DMS153 treated with DMSO at 0.1 percent for 48 hours (cell line): Measurements from ENCODE around the gene RPS2.
"Not testable (repeated sequence)": the region's sequence is repeated elsewhere in the genome, so short reads cannot be mapped to it uniquely, and the experiment has no call there.

ENCODE experiments used
- DNase-seq: peaks from one replicate; lab custom pipeline; 2025; ENCODE audit not compliant: unreplicated experiment; lab: John Stamatoyannopoulos, UW

RPS2 gene

DNA sequence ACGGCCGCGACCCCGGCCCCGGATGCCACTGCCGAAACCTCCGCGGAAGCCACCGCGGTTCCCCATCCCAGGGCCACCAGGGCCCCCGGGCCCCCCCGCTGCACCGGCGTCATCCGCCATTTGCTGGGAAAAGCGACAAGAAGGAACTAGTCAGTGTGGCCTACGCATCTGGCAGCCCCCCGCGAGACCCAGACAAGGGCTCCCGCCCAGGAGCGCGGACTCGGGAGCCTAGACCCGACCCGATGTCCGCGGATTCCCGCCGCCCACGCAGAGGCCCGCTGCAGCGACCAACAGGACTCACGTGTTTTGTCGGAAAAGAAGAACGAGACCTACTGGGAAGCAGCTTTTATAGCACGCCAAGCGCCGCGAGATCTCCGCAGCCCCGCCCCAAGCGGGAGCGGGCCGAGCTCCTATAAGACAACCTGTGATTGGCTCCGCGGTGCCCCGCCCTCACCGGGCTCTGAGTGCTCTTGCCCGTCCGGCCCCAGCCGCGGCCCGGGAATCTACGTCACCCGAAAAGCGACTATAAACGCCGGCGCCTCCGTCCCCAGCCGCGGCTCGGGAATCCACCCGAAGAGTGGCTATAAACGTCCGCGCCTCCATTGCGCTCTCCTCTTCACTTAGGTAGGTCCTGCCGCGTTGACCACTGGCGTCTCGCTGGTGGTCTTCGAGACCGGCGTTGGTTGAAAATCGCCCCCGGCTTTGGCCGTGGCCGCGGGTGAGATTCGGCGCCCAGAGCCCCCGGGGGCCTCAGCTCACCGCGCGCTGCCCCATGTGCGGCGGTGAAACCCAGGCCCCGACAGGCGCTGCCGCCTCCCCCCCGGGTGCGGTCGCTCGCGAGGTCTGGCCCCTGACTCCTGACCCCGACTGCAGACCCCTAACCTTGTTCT is at the start of gene RPS2:
Gene RPS2 (minus strand): TSS at position 321 of the 890 bp plus-strand sequence. CDS start 201 bp downstream, at position 120.
- peak; percentile 96 for DNase-seq

DNA sequence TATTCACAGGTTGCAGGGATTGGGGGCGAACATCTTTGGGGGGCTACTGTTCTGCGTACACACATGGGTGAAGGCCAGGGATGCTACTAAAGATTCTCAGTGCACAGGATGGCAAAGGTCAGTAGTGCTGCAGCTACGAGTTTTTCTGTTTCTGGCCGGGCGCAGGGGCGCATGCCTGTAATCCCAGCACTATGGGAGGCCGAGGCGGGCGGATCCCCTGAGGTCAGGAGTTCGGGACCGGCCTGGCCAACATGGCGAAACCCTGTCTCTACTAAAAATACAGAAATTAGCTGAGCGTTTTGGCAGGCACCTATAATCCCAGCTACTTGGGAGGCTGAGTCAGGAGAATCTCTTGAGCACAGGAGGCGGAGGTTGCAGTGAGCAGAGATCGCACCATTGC is 48.9 kb upstream of the RPS2 start:
- no peak for DNase-seq

DNA sequence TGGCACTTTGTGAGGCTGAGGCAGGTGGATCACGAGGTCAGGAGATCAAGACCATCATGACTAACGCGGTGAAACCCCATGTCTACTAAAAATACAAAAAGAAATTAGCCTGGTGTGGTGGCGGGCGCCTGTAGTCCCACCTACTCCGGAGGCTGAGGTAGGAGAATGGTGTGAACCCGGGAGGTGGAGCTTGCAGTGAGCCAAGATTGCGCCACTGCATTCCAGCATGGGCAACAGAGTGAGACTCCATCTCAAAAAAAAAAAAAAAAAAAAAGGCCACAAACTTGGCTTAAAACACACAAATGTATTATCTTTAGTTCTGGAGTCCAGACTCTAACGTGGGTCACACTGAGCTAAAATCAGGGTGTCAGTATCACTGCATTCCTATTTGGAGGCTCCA is 47.1 kb upstream of the RPS2 start:
- not testable (repeated sequence) for DNase-seq

DNA sequence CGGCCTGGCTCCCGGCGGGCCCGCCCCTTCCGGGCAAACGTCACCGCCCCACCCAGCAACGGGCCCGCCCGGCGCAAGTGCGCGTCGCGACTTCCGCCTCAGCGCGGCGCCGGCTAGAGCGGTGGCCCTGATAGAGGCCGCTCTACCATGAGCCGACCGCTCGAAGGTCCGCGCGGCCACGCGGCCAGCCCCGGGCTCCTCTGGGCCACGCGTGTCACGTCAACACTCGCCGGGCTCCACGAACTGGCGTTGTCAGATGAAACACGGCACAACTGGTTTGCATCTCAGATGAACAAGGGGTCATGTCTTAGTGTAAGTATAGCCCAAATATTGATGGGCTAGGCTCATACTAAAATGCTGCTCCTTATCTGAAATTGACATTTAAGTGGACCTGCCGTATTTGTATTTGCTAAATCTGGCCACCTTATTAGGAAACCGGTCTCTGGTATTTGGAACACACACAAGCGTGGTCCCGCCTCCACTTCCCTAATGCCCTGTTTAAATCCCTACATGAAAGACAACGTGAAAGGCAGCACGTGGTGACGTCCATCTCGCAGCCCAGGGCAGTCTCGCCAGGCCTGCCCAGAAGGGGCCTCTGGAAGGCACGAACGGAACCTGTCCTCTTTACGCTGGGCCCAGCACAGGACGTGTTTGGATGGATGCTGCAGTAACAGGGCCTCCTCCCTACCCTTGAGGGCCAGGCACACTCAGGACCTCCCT is 45.3 kb upstream of the RPS2 start, which contains the start of gene ZNF598:
Gene ZNF598 (minus strand): TSS at position 31 of the 720 bp plus-strand sequence.
- no peak for DNase-seq

DNA sequence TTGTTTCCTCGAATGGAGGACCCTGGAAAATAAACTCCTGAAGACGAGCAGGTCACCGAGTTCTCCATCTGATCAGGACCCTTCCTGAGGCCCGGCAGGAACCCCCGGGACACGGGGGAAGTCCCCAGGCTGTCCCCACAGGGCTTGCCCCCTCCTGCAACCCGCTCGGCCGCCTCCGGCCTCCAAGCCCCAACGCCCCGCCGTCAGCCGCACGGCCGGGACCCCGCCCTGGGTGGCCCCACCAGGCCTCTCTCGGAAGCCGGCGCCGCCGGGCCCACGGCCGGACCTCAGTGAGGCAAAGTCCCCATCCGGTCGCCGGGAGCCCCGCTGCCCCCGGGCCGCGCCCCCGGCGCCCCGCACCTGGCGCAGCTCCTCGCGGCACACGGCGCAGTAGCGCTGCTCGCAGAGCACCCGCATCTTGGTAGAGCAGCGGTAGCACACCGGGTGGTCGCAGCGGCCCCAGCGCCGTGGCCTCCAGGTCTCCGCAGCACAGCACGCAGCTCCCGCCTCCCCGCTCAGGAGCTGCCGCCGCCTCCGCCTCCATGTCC is 44.6 kb upstream of the RPS2 start:
- DNase-seq = no peak

DNA sequence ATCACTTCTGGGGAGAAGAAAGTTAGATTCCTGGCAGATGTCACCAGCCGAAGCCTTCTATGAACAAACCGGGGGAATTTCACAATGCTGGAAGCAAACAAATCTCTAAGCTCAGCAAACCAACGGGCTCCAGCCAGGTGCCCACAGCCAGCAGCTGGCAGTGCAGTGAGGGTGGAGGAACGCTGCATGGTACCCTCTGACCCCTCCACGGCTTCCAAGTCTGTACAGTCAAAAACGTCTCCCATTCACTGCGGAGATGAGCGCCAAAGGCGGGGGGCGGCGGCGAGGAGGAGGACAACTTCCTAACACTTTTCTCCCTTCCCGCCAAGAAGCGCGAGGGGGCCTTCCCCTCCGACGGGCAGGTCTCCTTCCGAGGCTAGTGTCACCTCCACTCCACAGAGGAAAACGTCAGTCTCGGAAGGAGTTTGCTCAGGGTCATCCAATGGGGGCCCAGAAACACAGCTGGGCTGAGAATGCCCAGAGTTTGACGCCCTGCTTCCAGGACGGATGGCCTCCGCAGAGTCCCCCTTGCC is 44.1 kb upstream of the RPS2 start:
- no peak for DNase-seq

DNA sequence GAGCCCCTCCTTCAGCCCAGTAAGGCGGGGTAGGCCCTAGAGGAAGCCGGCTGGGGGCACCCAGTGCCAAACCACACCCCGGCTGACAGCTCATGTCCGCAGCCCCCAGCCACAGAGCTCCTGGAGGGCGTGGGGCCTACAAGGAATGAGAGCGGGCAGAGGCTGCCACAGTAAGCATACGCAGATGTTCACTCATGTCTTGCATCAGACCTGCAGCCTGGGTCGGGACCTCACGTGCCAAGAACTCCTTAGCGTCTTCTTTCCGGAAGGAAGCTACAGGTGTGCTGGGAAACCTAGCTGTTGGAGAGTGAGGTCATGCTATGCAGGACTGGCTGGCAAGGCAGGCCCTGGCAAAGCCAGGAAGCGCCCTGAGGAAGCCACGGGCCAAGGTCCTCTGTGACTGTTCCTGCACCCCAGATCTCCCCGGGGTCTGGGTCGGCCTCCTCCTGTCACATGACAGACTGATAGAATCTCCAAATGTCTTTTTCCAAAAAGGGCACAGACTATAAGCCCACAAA is 43.4 kb upstream of the RPS2 start:
- DNase-seq = no peak

DNA sequence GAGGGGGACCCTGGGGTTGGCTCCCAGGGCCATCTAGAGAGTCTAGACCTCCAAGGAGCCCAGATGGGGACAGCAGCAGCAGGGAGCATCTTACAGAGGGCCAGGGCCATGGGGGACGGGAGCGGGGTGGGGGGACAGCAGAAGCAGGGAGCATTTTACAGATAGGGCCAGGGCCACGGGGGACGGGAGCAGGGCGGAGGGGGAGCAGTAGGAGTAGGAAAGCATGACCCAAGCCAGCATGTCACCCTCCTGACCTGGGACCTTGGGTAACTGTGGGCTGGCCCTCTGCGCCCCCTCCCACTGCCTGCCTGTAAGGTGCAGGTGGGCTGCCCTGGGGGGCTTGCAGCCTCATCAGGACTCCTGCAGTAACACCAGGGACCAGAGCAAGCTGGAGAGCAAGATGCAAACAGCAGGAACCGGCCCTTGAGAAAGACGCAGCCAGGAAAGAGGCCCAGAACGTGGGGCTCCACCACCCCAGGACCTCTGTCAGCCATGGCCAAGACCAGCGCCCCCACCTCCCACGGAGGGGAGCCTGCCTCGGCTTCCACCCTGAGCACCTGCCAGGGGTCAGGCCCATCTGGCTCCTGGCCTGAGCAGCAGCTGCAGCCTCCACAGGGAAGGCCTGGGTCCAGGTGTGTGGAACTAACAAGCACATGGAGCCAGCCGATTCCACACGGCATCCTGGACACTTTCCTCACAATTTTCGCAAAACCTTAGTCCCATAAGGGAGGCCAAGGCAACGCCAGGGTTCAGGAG is 42.6 kb upstream of the RPS2 start:
- no peak for DNase-seq

DNA sequence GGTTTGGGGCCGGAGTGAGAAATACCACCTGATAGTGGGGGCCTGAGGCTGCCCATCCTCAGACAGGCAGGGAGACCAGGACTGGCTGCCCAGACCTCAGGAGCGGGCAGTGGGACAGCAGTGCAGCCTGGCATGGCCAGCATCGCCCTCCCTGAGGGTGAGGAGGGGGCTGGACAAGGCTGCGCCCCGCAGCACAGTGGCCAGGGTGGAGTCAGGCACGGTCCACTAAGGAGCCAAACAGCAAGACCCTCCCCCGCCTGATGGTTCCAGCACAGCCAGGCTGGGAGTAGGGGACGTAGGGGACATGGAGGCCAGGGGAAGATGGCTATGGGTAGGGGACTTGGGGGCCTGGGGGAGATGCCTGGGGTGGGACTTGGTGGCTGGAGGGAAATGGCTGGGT is 41.7 kb upstream of the RPS2 start:
- DNase-seq = no peak

DNA sequence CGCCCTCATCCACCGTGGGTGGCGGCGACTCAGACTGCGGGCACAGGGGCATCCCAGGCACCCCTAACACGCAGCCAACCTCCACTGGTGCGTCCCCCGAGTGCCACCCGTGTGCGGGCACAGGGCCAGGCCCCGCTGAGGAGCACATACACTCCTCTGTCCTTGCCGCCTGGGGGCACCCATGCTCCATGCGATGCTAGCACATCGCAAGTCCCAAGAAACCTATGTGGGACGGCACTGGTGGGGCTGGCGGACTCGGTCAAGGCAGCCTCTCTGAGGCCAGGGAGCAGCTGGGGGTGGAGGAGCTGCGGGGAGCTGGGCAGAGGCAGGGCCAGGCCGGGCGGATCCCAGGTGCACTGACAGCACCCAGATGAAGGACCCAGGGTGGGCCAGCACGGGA is 41.0 kb upstream of the RPS2 start:
- DNase-seq = no peak

DNA sequence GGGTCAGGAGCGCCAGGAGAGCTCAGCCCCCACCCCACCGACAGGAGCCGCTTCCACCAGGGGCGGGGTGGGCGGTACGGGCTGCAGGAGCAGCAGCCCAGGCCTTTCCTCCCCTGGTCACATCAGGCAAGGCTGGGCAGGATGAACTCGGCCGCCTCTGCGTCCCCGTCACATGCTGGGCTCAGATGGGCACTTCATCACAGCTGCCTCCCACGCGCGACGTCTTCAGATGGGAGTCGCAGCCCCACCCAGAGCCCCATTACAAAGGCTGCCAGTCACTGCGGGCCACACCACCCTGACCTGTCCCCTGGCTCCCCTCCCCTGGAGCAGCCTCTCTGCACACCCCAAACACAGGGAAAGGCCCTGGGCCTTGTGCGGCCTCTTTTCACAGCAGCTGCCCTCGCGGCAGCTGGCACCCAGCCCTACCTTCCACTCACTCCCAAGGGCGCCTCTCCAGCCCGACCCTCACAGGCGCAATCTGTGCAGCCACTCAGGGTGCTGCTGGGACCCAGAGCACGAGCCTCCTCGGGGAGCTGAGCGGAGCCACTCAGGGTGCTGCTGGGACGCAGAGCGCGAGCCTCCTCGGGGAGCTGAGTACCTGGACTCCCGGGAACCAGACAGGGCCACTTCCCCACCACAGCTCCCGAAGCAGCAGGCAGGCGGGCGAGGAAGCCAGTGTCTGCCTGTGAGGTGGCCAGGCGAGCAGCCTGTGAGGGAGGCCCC is 40.3 kb upstream of the RPS2 start:
- no peak for DNase-seq

DNA sequence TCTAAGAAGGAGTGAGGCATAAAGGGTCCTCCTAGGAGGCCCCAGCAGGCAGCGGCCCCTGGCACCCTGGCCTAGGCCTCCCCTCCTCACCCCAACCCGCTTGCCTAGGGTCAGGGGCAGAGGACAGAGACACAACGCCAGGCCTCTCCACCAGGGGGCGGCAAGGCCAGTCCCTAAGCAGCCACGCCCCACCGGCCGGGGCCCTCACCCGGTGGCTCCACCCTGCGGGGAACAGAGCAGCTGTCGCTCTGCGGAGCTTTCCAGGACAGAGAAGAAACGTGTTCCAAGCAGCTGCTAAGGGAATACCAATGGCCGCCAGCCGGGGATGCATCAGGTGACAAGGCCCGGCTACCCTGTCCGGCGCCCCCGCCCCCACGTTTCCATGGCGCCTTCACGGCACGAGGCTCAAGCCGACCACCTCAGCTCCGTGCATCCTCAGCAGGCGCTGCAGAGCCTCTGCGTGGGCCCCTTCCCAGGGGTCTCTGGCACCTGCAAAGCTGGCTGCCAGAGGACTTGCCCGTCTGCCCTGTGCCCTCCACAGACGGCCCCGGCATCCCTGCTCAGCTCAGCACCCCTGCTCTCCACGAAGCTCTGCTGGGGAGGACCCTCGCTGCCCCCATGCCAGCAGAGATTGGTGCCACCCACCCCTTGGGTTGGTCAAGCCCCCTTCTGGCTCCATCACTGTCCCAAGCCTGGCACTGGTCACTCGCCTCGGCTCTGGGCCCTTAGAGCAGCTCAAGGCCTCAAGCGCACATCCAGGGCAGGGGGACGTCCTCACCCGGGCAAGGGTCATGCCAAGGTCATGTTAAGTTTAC is 39.4 kb upstream of the RPS2 start:
- peak; percentile 82 for DNase-seq

DNA sequence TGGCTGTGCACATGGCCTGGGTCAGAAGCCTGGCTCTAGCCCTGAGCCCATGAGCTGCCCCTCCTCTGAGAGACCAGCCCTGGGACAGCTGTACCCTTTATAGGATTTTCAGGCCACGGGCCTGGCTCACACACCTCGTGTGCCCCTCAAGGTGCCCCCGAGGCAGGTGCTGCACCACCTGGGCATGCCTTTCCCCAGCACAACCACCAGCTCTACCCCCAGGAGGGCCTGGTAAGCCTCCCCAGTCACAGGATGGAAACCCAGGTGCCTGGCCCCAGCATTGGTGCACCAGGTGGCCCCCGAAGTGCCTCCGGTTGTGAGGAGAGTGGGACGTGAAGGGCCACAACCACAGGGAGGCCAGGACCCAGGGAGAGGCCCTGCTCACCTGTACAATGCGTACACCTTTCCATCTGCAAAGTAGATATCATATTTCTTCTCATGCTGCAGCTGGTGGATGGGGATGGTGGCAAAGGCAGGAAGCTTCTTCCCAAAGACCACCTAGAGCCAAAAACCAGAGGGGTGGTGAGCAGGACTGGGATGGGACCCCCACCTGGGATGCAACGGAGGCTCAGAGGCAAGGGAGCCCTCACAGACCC is 38.7 kb upstream of the RPS2 start:
- no peak for DNase-seq

DNA sequence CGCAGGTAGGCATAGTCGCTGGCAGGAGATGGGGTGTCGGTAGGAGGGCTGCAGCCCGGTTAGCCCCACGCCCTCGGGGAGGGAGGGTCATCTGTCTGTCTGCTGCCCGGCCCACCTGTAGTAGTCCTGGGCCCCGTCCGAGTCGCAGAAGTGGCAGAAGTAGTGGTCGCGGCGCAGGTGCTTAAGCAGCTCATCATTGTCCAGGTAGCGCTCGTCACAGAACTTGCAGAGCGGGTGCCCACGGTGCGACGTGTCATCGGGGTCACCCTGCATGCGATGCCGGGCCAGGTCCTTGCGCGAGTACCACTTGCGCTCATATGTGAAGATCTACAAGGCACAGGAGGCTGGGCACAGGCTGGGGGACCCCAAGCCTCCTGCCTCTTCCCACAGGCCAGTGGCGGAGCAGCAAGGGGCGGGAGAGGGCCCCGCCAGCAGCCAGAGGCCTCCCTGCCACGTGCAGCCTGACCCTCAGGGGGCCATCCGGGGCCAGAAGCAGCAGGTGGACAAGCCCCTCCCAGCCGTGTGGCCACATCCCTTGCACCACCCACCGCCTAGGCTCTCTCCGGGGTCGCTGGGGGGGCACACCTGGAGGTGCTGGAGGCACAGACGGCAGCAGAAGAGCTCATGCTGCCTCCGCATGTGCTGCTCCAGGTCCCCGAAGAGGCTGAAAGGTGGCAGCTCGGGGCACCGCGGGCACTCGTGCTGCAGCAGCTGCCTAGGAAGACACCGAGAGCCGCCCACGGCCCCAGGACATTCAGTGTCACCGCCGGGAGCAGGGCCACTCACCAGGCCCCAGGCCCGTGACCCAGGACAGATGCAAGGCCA is 38.0 kb upstream of the RPS2 start:
- no peak for DNase-seq

DNA sequence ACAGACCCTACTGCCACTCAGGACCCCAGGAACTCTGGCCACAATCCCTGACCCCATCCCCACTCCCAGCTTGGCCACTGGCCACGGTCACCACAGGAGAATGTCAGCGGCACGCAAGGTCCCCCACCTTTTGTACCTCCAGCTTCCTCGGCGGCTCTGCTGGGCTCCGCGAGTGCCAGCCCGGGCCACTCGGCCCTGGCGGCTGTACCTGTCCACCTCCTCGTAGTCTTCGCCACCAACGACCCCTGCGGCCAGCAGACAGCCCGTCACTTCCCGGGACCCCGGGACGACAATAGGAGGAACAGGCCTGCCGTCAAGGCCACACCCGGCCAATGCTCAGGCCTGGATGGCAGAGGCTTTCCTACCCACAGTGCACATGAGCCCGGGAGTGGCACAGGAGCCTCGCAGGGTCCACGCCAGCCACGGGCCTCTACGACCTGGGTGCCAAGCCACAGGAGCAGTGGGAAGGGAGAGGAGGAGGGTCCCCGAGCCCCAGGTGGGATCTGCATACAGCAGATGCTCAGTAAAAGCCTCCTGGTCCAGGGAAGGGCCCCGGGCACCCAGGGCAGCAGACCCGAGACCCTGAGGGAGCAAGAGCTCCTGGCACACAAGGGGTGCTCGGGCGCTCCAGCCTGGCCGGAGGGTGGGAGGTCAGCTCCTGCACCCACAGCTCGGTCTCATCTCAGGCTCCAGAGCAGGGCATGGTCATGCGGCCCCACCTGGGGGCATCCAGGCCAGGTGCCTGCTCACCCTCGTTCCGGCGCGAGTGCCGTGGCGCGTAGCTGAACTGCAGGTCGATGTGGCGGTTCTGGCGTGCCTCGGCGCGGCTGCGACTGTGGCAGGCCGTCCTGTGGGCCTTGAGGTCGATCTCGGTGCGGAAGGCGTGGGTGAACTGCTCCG is 37.1 kb upstream of the RPS2 start:
- DNase-seq = no peak

DNA sequence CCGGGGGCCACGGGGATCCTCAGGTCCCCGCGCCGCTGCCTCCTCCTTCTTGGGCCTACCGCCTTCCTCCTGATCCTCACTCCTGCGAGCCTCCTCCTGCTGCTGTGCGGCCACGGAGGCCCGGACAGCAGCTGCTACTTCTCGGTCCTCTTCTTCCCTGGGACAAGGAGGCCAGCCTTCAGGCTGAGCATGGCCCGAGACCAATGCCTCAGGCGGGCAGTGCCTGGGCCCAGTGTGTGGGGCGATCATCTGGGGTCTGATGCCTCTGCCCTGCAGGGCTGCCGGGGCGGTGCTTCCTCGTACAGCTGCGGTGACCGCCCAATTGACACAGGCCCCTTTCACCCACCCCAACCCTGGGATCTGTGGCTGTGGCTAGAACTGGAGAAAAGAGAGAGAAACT is 36.4 kb upstream of the RPS2 start:
- DNase-seq = no peak
